Right atrium auricular region (tissue), 2 donors: Measurements from ENCODE around the gene NEFH. TPM values are rescaled to one million over a fixed set of nuclear protein-coding genes. Genes with fewer than 3 reads are reported as not detected.
A peak's percentile ranks its signal among the peaks of the same experiment; 100 is the strongest.

ENCODE experiments used
- DNase-seq: peaks from one replicate; pipeline ENCODE4 v3.0.0-alpha.2; 2019; ENCODE audit warnings: low spot score
- H3K27ac ChIP-seq, 2 donors: fragments of 200-600 bp; sonication (generic); 1 replicate in 1 of 2; 2 replicates in 1 of 2; pipeline ENCODE4 v1.5.1; 2016 to 2019
- H3K27me3 ChIP-seq, 2 donors: fragments of 200-600 bp; sonication (generic); one replicate each; pipeline versions ENCODE4 v1.5.1 to v1.6.0; 2017 to 2019
- H3K36me3 ChIP-seq: fragments of 200-600 bp; sonication (generic); one replicate; pipeline ENCODE4 v1.5.1; 2016
- H3K4me1 ChIP-seq, 2 donors: fragments of 200-600 bp; sonication (generic); one replicate each; pipeline versions ENCODE4 v1.5.1 to v1.6.0; 2017 to 2019
- H3K4me3 ChIP-seq, 2 donors: fragments of 200-600 bp; sonication (generic); 1 replicate in 1 of 2; 2 replicates in 1 of 2; pipeline ENCODE4 v1.5.1; 2017 to 2019; ENCODE audit warnings: mild to moderate bottlenecking in 1 of 2, moderate library complexity in 1 of 2
- H3K9me3 ChIP-seq, 2 donors: fragments of 200-600 bp; sonication (generic); one replicate each; pipeline ENCODE4 v1.5.1; 2019
- total RNA-seq, 2 donors: library from RNA; depleted of rRNA; stranded (reverse); fragments of >200 nt; gene quantifications; one replicate each; pipeline ENCODE4 v1.1.0, GENCODE V29; 2016
- TF ChIP-seq, protein P1 (sequence below), 2 donors: fragments of 200-600 bp; sonication (generic); IDR thresholded peaks; one replicate each; pipeline ENCODE4 v1.5.1; 2019; ENCODE audit warnings: antibody characterized with exemption in 2 of 2

NEFH gene
- total RNA-seq, 2 donors from 2014 or later: 0.22 to 0.28 TPM

DNA sequence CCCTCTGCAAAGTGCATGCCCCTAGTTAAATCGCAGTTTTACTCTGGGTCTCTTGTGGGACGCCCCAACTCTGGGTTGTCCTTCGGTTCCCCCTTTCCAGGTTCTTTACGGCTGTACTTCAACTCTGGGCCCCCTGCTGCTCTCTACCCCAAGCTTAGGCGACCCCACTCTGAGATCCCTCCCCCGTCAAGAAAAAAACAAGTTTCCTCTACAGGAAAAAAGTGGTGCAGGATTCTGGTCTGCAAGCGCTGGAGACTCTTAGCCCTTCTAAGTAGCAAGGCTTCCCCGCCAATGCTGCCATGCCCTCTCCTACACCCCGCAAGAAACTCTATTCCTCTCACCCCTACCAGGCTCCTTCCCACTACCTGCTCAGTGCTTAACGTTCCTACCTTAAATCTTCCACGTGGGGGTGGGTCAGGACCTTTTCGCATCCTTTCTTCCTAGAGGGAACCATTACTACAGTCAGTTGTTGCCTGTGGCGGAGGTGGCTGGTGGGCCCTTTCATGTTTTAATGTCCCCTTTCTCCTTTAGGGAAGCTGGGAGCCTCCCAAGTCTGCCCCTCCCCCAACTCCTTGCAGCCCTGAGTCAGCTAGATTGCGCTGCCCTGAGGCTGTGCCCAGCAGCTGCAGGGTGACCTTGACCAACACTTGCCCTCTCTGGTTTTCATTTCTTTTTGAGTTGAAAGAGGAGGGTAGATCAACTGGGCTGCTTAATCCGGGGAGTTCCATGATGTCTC is 1.4 kb downstream of the NEFH start:
- Histone ChIP-seq H3K4me1 (peaks cover 0 to 18% of the 10 kb centered on the region in 2 donors), H3K4me3 (peak overlapping the region in 1 of 2 donors; percentile 37), H3K36me3 (no peaks in the 10 kb centered on the region), H3K9me3 (no peaks in the 10 kb centered on the region), H3K27me3 (peaks cover 15 to 24% of the 10 kb centered on the region in 2 donors), H3K27ac (no peak overlapping the region)
- TF ChIP-seq, protein P1, sequence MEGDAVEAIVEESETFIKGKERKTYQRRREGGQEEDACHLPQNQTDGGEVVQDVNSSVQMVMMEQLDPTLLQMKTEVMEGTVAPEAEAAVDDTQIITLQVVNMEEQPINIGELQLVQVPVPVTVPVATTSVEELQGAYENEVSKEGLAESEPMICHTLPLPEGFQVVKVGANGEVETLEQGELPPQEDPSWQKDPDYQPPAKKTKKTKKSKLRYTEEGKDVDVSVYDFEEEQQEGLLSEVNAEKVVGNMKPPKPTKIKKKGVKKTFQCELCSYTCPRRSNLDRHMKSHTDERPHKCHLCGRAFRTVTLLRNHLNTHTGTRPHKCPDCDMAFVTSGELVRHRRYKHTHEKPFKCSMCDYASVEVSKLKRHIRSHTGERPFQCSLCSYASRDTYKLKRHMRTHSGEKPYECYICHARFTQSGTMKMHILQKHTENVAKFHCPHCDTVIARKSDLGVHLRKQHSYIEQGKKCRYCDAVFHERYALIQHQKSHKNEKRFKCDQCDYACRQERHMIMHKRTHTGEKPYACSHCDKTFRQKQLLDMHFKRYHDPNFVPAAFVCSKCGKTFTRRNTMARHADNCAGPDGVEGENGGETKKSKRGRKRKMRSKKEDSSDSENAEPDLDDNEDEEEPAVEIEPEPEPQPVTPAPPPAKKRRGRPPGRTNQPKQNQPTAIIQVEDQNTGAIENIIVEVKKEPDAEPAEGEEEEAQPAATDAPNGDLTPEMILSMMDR (IDR thresholded peaks at IDR 0.05): no peak
- no peak for DNase-seq

DNA sequence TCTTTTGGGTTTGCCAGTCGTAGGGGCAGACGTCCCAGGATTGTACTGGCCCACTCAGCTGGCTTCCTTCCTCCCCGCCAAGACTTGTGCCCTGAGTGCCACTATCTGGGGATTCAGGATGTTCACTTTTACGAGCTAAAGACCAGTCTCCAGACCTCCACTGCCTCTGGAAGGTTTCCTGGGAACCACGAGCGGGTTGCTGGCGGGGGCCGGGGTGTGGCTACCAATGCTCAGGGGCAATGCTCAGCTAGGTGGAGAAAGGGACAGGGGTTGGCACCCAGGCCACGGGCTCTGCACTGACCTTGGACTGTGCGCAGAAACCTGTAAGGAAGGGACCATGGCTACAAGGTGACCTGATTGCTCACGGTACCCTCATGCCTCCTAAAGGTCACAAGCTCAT is 2.2 kb downstream of the NEFH start:
- H3K36me3 ChIP-seq: no peaks in the 10 kb centered on the region
- peaks cover 15 to 24% of the 10 kb centered on the region in 2 donors for H3K27me3 ChIP-seq
- no peak for DNase-seq
- H3K27ac ChIP-seq: no peak overlapping the region
- TF ChIP-seq, protein P1 (IDR thresholded peaks at IDR 0.05): no peak
- peaks cover 0 to 18% of the 10 kb centered on the region in 2 donors for H3K4me1 ChIP-seq
- H3K9me3 ChIP-seq: no peaks in the 10 kb centered on the region
- H3K4me3 ChIP-seq: no peak overlapping the region

DNA sequence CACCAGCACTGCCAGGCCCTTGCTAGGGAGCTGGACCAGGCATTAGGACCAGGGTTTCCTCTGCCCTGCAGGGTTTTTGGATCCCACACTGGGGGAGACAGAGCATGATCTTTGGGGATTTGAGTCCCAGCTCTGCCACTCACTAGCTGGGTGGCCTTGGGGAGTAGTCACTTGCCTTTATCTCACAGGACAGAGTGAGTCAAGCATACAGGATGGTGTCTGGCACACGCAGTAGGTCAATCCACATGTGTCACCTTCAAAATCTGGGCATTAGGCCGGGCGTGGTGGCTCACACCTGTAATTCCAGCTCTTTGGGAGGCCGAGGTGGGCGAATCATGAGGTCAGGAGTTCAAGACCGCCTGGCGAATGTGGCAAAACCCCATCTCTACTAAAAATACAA is 2.7 kb downstream of the NEFH start:
- Histone ChIP-seq H3K4me1 (peaks cover 0 to 18% of the 10 kb centered on the region in 2 donors), H3K4me3 (no peak overlapping the region), H3K27me3 (peaks cover 15 to 24% of the 10 kb centered on the region in 2 donors), H3K36me3 (no peaks in the 10 kb centered on the region), H3K27ac (no peak overlapping the region), H3K9me3 (no peaks in the 10 kb centered on the region)
- TF ChIP-seq, protein P1 (IDR thresholded peaks at IDR 0.05): no peak
- DNase-seq: no peak

DNA sequence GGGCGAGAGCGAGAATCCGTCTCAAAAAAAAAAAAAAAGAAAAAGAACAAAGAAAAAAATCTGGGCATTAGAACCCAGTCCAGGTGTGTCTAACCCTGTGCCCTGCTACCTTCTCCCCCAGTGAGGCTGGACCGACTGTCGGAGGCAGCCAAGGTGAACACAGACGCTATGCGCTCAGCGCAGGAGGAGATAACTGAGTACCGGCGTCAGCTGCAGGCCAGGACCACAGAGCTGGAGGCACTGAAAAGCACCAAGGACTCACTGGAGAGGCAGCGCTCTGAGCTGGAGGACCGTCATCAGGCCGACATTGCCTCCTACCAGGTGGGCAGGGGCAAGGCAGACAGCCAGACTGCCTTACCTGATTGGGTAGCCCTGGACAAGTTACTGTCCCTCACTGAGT is 3.2 kb downstream of the NEFH start:
- Histone ChIP-seq H3K36me3 (no peaks in the 10 kb centered on the region), H3K4me3 (no peak overlapping the region), H3K9me3 (no peaks in the 10 kb centered on the region), H3K4me1 (peaks cover 0 to 18% of the 10 kb centered on the region in 2 donors), H3K27me3 (peaks cover 15 to 24% of the 10 kb centered on the region in 2 donors), H3K27ac (no peak overlapping the region)
- no peak for DNase-seq
- TF ChIP-seq, protein P1 (IDR thresholded peaks at IDR 0.05): no peak

DNA sequence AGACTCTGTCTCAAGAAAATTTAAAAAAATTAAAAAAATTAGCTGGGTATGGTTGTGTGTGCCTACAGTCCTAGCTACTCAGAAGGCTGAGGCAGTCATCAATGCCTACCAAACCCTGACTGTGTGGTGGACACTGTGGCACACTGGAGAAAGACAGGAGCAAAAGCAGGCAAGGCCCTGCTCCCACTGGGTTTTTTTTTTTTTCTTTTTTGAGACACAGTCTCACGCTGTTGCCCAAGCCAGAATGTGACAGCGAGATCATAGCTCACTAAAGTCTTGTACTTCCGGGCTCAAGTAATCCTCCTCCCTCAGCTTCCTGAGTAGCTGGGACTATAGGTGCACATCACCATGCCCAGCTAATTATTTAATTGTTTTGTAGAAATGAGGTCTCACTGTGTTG is 4.6 kb downstream of the NEFH start:
- H3K4me3 ChIP-seq: no peak overlapping the region
- DNase-seq: no peak
- TF ChIP-seq, protein P1 (IDR thresholded peaks at IDR 0.05): no peak
- no peaks in the 10 kb centered on the region for H3K9me3 ChIP-seq
- peaks cover 8 to 19% of the 10 kb centered on the region in 2 donors for H3K27me3 ChIP-seq
- no peaks in the 10 kb centered on the region for H3K36me3 ChIP-seq
- no peak overlapping the region for H3K27ac ChIP-seq
- H3K4me1 ChIP-seq: peaks cover 0 to 17% of the 10 kb centered on the region in 2 donors
